Hematopoietic multipotent progenitor cell treated with erythropoietin and hydrocortisone succinate and interleukin-3 and kit ligand, for 15 days (in vitro differentiated cells): ENCODE results near the gene BAIAP2L2.
"Not testable (repeated sequence)": the region's sequence is repeated elsewhere in the genome, so short reads cannot be mapped to it uniquely, and the experiment has no call there.

ENCODE experiments used
- DNase-seq: peaks from one replicate; pipeline ENCODE4 v3.0.0-alpha.2; 2015; ENCODE audit warnings: low spot score

BAIAP2L2 gene, protein sequence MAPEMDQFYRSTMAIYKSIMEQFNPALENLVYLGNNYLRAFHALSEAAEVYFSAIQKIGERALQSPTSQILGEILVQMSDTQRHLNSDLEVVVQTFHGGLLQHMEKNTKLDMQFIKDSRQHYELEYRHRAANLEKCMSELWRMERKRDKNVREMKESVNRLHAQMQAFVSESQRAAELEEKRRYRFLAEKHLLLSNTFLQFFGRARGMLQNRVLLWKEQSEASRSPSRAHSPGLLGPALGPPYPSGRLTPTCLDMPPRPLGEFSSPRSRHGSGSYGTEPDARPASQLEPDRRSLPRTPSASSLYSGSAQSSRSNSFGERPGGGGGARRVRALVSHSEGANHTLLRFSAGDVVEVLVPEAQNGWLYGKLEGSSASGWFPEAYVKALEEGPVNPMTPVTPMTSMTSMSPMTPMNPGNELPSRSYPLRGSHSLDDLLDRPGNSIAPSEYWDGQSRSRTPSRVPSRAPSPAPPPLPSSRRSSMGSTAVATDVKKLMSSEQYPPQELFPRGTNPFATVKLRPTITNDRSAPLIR

DNA sequence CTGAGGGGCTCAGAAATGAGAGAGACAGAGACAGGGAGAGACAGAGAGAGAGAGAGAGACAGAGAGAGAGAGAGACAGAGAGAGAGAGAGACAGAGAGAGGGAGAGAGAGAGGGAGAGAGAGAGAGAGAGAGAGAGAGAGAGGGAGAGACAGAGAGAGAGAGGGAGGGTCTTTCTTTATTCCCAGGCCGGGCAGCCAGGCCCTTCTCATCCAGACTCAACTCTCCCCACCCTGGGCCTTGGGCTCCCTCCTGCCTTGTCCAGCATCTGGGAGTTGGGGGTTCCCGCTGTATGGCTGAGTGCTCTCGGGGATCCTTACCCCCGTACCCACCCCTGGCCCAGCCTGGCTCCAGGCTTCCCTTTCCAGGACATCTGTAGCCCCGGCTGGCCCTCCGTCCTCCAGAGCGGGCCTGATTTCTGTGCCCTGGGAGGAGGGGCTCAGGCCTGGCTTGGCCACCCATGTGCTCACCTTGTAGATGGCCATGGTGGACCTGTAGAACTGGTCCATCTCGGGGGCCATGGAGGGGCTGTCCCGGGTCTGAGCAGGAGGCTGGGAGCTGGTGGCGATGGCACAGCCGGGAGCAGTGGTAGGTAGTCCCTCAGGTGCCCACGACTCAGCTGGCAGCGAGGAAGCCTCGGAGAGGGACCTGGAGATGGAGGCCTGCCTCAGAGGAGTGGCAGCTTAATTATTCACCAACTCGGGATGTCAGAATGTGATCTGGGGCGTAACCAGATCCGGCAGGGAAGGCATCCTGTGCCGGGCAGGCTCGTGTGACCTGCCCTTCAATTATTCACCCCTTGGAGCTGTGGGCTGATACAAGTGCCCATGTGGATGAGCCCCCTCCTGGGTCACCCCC lies at the start of gene BAIAP2L2:
TSS of gene BAIAP2L2 (minus strand) at position 677 of the 855 bp plus-strand sequence. CDS start at position 518, 159 bp downstream.
- no peak for DNase-seq

DNA sequence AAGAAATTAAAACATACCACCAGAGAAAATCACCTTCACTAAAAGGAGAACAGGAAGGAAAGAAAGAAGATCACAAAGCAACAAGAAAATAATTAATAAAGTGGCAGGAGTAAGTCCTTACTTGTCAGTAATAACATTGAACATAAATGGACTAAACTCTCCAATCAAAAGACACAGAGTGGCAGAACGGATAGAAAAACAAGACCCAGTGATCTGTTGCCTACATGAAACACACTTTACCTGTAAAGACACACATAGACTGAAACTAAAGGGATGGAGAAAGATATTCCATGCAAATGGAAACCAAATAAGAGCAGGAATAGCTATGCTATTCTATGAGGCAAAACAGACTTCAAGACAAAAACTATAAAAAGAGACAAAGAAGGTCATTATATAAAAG lies 45.2 kb upstream of the BAIAP2L2 start:
- DNase-seq, result no peak

DNA sequence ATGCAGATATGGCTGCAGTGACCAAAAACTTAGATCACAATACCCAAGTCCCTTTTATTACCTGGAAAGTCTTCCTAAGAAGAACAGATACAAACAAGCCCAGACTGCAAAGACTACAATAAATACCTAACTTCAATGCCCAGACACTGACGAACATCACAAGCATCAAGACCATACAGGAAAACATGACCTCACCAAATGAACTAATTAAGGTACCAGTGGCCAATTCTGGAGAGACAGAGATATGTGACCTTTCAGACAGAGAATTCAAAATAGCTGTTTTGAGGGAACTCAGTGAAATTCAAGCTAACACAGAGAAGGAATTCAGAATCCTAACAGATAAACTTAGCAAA lies 44.1 kb upstream of the BAIAP2L2 start:
- not testable (repeated sequence) for DNase-seq

DNA sequence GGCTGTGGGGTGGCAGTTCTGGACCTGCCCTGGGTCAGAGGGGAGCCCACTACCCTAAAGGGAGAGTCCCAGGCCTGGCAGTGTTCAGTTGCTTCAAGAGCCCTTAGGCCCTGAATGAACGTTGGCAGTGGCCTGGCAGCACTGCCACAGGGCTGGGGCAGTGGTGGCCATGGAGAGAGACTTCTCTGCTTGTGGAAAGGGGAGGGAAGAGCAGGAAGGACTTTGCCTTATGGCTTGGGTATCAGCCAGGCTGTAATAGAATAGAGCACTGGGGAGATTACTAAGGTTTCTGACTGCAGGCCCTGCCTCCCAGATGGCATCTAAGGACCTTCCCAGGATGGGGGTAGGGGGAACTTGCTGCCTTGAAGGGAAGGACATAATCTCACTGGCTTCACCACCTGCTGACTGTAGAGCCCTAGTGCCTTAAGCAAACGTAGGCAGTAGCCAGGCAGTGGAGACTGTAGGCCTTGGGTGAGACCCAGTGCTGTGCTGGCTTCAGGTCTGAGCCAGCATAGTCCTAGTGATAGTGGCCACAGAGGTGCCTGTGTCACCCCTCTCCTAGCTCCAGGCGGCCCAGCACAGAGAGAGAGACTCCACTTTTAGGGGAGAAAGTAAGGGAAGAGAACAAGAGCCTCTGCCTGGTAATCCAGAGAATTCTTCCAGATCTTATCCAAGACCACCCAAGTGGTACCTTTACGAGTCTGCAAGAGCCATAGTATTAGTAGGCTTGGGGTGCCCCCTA lies 43.5 kb upstream of the BAIAP2L2 start:
- DNase-seq, result peak; percentile 16

DNA sequence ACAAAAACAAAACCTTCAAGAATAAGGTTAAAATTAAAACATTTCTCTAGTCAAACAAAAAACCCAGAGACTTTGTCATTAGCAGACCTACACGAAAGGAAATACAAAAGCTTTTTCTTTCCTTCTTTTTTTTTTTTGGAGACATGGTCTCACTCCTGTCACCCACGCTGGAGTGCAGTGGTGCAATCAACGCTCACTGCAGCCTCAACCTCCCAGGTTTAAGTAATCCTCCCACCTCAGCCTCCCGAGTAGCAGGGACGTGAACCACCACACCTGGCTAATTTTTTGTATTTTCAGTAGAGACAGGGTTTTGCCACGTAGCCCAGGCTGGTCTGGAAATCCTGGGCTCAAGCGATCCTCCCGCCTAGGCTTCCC lies 40.6 kb upstream of the BAIAP2L2 start:
- DNase-seq, result no peak

DNA sequence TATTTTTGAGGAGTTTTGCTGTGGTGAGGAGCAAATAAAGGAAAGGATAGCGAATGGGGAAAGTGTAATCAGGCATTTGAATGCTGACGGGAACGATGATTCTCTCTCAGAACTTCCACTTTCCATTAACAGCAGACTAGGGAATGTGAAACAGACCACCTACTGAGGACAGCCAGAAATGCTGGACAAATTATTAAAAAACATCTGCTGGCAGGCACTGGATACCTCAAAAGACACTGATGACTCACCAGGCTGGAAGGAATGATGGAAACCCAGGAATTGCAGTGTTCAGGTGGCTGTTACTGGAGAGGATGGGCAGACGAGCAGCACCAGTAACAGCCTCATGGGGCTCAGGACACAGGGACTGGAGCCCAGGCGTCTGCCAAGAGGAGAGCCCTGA lies 37.8 kb upstream of the BAIAP2L2 start:
- no peak for DNase-seq

DNA sequence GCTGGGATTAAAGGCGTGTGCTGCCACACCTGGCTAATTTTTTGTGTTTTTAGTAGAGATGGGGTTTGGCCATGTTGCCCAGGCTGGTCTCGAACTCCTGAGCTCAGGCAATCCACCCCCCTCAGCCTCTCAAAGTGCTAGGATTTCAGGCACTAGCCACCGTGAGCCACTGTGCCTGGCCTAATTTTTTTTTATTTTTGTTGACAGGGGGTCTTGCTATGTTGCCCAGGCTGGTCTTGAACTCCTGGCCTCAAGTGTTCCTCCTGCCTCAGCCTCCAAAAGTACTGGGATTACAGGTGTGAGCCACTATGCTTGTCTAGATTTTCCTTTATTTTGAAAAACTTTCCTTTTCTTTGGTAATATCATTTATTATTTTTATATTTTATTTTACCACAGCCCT lies 35.7 kb upstream of the BAIAP2L2 start:
- DNase-seq, result not testable (repeated sequence)

DNA sequence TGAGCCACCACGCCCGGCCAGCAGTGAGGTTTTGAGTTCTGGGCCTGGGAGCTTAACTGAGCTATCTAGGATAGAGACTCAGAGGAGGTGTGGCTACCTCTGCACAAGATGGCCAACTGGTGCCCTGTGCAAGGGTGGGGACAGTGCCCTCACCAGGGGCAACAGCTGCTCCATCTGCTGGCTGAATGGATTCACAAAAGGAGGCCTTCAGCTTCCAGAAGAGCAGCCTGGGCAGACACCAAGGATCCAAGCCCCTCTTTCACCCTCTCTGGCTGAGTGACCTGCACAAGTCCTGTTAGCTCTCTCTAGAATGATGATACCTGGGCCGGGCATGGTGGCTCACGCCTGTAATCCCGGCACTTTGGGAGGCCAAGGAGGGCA lies 33.5 kb upstream of the BAIAP2L2 start:
- peak; percentile 65 for DNase-seq

DNA sequence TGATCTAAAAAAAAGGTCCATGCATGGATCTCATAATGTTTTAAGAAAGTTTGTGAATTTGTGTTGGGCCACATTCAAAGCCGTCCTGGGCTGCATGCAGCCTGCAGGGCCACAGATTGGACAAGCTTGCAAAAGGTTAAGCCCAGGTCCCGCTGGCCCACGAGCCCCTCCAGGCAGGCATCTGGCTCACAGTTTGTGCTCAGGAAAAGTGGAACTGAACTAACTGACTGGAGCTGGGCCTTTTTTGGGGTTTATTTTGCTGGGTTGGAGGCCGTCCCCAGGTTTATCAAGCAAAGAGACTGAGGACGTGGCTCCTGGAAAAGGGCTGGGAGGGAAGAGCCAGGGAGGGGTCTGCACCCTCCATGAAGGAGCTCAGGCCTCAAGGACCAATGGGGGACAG lies 32.1 kb upstream of the BAIAP2L2 start:
- DNase-seq, result no peak

DNA sequence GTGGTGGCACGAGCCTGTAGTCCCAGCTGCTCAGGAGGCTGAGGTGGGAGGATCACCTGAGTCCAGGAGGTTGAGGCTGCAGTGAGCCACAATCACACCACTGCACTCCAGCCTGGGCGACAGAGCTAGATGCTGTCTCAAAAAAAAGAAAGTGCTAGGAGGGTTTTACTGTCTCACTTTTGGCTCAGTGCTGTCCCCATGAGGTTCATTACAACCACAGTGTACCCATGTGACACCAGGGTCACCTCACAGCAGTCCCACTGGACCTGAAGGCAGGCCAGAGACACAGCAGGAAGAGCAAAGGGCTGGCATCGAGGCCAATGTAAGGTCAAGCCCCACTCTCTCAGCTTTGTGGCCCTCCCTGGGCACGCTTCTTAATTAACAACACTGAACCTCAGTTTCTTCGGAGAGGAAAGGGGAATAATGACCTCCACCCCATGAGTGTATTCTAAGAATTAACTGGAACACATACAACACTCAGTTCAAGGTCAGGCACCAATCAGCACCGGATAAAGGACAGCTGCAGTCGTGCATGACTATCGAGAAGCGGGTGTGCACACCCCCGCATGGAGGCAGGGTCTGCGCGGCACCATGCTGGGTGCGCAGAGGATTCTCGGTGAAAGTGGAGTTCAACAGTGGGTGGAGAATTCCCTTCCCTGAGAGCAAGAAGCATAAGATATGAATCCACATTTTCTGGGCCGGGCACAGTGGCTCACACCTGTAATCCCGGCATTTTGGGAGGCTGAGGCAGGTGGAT lies 30.9 kb upstream of the BAIAP2L2 start:
- no peak for DNase-seq

DNA sequence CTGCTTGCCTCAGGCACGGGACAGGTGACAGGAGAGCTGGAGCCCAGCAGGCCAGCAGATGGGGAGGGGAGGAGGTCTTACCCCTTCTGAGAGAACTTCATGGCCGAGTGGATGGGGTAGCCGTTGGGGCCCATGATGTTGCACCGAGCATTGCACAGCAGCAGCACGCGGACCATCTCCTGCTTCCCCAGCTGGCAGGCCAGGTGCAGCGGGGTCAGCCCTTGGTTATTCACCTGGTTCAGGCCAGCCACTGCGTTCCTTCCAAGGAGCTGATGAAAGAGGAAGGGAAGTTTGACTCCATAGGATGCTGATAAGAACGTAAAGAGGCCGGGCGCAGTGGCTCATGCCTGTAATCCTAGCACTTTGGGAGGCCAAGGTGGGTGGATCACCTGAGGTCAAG lies 29.4 kb upstream of the BAIAP2L2 start:
- DNase-seq, result no peak

DNA sequence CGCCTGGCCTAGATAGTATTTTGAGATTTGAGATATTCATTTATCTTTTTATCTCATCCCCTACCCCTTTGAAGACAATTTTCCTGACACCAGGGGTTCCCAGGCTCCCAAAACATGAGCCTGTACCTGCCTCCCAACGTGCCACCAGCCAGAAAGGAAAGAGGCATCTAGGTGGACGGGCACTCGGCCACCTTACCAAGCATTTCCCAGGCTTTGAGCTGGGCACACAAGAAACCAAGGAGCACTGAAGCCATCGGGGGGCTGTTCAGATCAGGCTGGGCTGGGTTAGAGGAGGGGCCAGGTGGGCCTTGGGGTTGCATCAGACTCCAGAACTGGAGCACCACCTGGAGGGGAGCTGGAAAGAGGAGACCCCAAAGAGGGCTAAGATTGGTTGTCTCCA lies 28.5 kb upstream of the BAIAP2L2 start:
- no peak for DNase-seq

DNA sequence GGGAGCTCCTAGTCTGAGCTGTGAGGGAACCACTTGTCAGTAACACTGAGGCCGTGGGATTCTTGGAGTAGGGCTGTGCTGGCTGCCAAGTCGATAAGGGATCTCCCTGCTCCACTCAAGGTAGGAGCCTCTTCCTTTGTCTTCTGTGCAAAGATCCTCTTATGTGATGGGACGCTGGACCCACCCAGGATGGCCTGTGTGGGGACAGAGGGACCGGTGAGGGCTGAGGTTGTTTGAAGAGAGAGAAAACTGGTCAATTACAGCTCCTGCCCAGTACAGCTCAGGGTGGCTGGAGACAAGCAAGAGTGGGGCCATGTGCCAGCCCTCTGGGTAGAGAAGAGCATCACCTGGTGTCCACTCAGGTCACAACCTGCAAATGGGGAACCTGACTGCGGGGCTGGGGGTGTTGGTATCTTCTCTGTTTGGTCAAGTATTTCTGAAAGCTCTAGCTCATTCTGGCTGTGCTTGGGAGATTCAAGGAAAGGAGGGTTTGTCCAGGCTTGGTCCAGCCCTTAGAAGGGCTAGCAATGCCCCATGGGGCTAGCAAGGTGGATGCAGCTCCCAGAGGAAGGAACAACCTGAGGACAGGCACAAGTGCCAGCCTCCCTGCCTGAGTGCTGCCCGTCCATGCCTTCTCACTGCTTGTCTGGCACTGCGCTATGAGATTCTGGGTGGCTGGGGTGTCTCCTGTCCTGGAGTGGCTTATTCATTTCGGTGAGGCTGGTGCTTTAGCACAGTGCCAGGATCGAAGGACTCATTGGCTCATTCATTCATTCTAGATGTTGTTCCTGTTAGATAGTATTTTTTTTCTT lies 27.6 kb upstream of the BAIAP2L2 start:
- DNase-seq, result no peak

DNA sequence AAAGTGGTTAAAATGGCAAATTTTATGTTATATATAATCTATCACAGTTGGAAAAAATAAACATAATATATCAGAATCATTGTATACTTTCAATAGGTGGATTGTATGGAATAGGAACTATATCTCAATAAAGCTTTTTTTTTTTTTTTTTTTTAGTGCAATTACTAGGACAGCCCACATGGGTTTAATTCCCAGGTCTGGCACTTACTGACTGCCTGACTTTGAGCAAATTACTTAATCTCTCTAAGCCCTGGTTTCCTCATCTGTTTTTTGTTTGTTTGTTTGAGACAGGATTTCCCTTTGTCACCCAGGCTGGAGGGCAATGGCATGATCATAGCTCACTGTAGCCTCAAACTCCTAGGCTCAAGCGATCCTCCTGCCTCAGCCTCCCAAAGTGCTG lies 26.1 kb upstream of the BAIAP2L2 start:
- no peak for DNase-seq

DNA sequence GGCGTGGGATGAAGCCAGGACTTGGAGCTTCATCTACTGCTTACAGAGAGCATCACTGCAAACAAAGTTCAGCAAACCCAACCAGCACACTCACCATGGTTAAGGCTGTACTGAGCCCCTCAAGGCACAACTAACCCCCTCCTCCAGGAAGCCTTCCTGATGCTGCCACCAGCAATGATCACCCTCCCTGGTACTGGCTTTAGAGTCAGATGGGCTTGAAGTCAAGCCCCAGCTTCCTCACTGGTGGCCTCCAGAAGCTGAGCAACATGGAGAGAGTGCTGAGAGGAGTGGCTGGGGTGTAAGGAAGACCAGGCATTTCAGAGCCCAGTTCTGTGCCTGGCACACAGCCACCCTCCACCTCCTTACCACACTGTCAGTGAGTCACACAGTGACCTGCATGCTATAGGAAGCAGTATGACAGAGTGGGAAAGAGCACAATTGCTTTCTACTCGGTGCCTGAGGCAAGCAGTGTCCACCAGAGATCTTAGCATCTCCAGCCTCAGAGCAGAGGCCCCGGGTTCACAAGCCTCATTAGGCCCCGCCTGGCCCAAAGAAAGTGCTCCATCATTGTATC lies 24.7 kb upstream of the BAIAP2L2 start:
- DNase-seq, result peak; percentile 72

DNA sequence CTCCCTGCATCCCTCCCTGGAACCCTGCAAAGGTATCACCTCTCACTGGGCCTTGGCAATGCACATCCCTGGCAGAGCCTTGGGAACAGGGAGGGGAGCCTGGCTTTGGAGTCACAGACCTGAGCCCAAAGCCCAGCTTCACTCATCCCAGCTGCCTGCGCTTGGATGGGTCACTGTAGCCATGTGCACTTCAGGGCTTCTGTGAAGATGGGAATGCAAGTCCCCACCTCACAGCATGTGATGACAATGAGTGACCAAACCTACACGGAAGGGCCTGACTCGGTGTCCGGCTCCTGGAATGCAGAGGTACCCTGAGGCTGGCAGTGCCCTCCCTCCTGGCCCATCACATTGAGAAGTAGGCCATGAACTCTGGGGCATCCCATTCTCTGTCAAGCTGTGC lies 22.8 kb upstream of the BAIAP2L2 start:
- no peak for DNase-seq

DNA sequence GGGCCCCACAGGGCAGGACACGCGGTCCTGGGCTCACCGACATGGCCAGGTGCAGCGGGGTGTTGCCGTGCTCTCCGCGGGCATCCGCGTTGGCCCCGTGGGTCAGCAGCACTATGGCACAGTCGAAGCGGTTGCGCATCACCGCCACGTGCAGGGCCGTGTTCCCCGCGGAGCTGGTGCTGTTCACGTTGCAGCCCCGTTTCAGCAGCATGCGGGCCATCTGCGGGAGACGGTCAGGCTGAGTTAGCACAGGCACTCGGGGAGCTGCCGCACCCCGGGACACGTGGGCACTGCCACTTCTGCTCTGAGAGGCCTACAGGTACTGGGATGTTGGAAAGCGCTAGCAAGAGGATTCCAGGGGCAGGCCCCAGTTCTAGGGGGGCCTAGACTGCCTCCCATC lies 22.3 kb upstream of the BAIAP2L2 start:
- no peak for DNase-seq

DNA sequence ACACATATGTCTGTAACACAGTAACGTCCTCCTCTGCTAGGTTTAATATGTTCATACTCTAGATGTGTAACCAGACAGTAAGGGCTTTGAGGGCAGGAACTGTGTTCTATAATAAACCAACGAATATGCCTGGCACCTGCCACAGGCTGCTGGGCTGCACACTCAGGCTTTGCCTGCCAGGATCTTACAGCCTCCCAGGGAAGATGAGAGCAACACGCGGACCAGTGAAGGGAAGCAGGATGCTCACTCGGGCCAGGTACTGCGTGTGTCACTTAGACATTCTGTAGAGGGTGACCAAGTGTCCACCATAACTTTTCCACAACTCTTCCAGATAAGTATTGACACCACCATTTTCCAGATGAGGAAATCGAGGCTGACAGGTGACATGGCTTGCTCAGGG lies 21.7 kb upstream of the BAIAP2L2 start:
- DNase-seq, result no peak

DNA sequence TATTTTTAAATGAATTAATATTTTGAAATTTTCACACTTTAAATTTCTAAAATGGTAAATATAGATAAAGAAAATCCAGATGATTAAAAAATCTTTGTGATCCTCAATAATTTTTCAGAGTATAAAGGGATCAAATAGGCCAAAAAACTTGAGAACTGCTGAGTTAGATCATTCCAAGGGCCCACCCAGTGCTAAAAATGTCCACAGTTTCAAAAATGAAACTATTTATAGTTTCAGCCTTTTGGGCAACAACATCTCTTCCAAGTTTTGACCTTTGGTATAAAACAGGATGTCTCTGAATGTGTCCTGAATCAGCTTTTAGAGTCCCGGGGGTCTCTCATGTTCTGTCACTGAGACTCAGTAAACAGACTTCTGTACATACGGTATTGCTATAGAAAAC lies 20.9 kb upstream of the BAIAP2L2 start:
- DNase-seq, result no peak

DNA sequence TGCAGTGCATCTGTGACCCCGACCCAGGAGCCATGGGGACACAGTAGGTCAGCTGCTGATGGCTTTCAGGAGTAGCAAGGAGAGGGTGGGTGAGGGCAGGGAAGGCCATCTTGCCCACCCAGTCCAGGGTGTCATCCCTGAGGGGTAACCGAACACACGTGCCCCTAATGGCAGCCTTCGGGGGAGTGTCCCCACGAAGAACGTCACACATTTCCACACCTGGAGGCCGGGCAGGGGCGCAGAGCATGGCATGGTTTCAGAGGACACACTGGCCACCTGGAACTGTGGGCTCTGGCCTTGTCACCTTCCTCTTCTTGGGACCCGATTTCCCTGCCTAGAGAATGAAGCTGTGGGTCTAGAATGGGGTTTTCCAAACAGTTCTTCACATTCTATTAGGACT lies 19.4 kb upstream of the BAIAP2L2 start:
- DNase-seq, result no peak

DNA sequence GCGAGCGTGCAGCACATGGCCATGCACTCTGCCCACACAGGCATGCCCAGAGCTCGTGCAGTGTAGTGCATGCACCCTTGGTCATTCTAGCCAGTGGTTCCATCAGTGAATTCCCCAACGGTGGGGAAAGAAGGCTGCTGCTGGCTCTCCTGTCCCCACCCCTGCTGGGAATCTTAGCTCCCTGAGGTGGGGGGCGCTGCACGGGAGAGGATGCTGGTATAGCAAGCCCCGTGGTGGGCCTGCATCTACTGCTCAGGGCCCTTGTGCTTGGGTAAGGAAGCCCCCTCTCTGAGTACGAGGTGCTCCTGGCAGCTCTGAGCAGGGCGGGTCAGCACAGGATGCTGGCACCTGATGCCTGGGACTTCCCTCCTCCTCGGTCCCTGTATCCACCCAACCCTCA lies 18.5 kb upstream of the BAIAP2L2 start:
- DNase-seq, result no peak
